ENCODE results near the gene GPSM3. TPM values are rescaled to one million over a fixed set of nuclear protein-coding genes. Genes with fewer than 3 reads are reported as not detected.

The GPSM3 gene
- polyA plus RNA-seq, 1 donor (not counting 4 experiments of a cell fraction or from before 2014, with no cell fraction given) = 3.6 TPM

GRCh38 chr6:32215617-32216016, 23.2 kb upstream of the GPSM3 start:
- H3K4me3 ChIP-seq (ENCODE audit: control insufficient read depth in 2 of 3, extremely low read depth in 1 of 3, insufficient read depth in 2 of 3, low read depth in 1 of 3, low read length in 3 of 3) = no peak overlapping the region
- no peak overlapping the region for H2AFZ ChIP-seq (ENCODE audit: control insufficient read depth, low read length)
- no peak overlapping the region for H3K9ac ChIP-seq (ENCODE audit: control insufficient read depth, extremely low read depth, insufficient read depth, low read length)

GRCh38 chr6:32214126-32214525, 21.7 kb upstream of the GPSM3 start:
- no peak for TF ChIP-seq CTCF (optimal IDR thresholded peaks at IDR 0.05 in 1 of 3, IDR thresholded peaks at IDR 0.05 in 1 of 3, conservative IDR thresholded peaks at IDR 0.05 in 1 of 3; ENCODE audit: extremely low read depth in 1 of 3, insufficient read depth in 2 of 3, low read length in 3 of 3)
- TF ChIP-seq EZH2 (IDR thresholded peaks at IDR 0.05; ENCODE audit: low read length) = no peak
- Histone ChIP-seq H3K4me1 (ENCODE audit: control insufficient read depth, extremely low read depth, insufficient read depth, low read length) (no peaks in the 10 kb centered on the region), H3K36me3 (ENCODE audit: control insufficient read depth in 2 of 2, extremely low read depth in 1 of 2, insufficient read depth in 2 of 2, low read length in 2 of 2) (no peaks in the 10 kb centered on the region), H3K9me3 (ENCODE audit: control insufficient read depth, low read depth, low read length) (no peaks in the 10 kb centered on the region), H3K9ac (ENCODE audit: control insufficient read depth, extremely low read depth, insufficient read depth, low read length) (no peak overlapping the region), H3K27me3 (ENCODE audit: control insufficient read depth, extremely low read depth, insufficient read depth, low read length) (peaks cover 5% of the 10 kb centered on the region), H3K79me2 (ENCODE audit: control insufficient read depth, insufficient read depth, low read length) (no peaks in the 10 kb centered on the region), H4K20me1 (ENCODE audit: control insufficient read depth, extremely low read depth, insufficient read depth, low read length) (no peaks in the 10 kb centered on the region), H3K27ac (ENCODE audit: control insufficient read depth, insufficient read depth, low read length) (no peak overlapping the region), H3K4me2 (ENCODE audit: control insufficient read depth, extremely low read depth, insufficient read depth, low read depth, low read length) (no peak overlapping the region), H3K9me1 (ENCODE audit: control insufficient read depth, extremely low read depth, insufficient read depth, low read length) (no peaks in the 10 kb centered on the region), H2AFZ (ENCODE audit: control insufficient read depth, low read length) (no peak overlapping the region), H3K4me3 (ENCODE audit: control insufficient read depth in 2 of 3, extremely low read depth in 1 of 3, insufficient read depth in 2 of 3, low read depth in 1 of 3, low read length in 3 of 3) (no peak overlapping the region)
- dilution Hi-C loops (cut with MboI; ENCODE audit: extremely low pct_ligation_motif_present, low sequenced_read_pairs) = no loop called here
- DNase-seq (ENCODE audit: low read depth, low spot score) (no peak), FAIRE-seq (no peak)

More at GRCh38 chr6:32215617-32216016, 23.2 kb upstream of the GPSM3 start:
- H3K27me3 ChIP-seq (ENCODE audit: control insufficient read depth, extremely low read depth, insufficient read depth, low read length) = peaks cover 13% of the 10 kb centered on the region
- H3K4me1 ChIP-seq (ENCODE audit: control insufficient read depth, extremely low read depth, insufficient read depth, low read length) = no peaks in the 10 kb centered on the region
- H3K9me1 ChIP-seq (ENCODE audit: control insufficient read depth, extremely low read depth, insufficient read depth, low read length) = no peaks in the 10 kb centered on the region
- no peaks in the 10 kb centered on the region for H3K79me2 ChIP-seq (ENCODE audit: control insufficient read depth, insufficient read depth, low read length)
- DNase-seq (ENCODE audit: low read depth, low spot score) (no peak), FAIRE-seq (no peak)
- H3K9me3 ChIP-seq (ENCODE audit: control insufficient read depth, low read depth, low read length) = no peaks in the 10 kb centered on the region
- no peak for TF ChIP-seq CTCF (optimal IDR thresholded peaks at IDR 0.05 in 1 of 3, IDR thresholded peaks at IDR 0.05 in 1 of 3, conservative IDR thresholded peaks at IDR 0.05 in 1 of 3; ENCODE audit: extremely low read depth in 1 of 3, insufficient read depth in 2 of 3, low read length in 3 of 3)
- no peak for TF ChIP-seq EZH2 (IDR thresholded peaks at IDR 0.05; ENCODE audit: low read length)
- H3K27ac ChIP-seq (ENCODE audit: control insufficient read depth, insufficient read depth, low read length) = no peak overlapping the region
- H4K20me1 ChIP-seq (ENCODE audit: control insufficient read depth, extremely low read depth, insufficient read depth, low read length) = no peaks in the 10 kb centered on the region
- no peak overlapping the region for H3K4me2 ChIP-seq (ENCODE audit: control insufficient read depth, extremely low read depth, insufficient read depth, low read depth, low read length)
- no peaks in the 10 kb centered on the region for H3K36me3 ChIP-seq (ENCODE audit: control insufficient read depth in 2 of 2, extremely low read depth in 1 of 2, insufficient read depth in 2 of 2, low read length in 2 of 2)
- dilution Hi-C loops (cut with MboI; ENCODE audit: extremely low pct_ligation_motif_present, low sequenced_read_pairs) = no loop called here
